Neural cell (in vitro differentiated cells): ENCODE data around the gene DCDC1. TPM values are rescaled to one million over a fixed set of nuclear protein-coding genes. Genes with fewer than 3 reads are reported as not detected.

Source experiments
- H2AFZ ChIP-seq: fragments of 200-600, 300-800 bp; sonication (generic), shearing (Covaris generic); 2 replicates; pipeline ENCODE4 v1.6.0; 2014; ENCODE audit warnings: low read depth, mild to moderate bottlenecking, antibody characterized with exemption, low read length, moderate library complexity
- H3F3A ChIP-seq: fragments of 200-600 bp; shearing (Covaris generic); 2 replicates; pipeline ENCODE4 v1.6.1; 2016; ENCODE audit warnings: mild to moderate bottlenecking, moderate library complexity, mixed read lengths, antibody characterized with exemption, low read length; ENCODE audit not compliant: insufficient read depth, poor library complexity, severe bottlenecking
- H3K27ac ChIP-seq: fragments of 200-600, 300-800 bp; sonication (generic), shearing (Covaris generic); 2 replicates; pipeline ENCODE4 v1.5.1; 2014; ENCODE audit warnings: mild to moderate bottlenecking, low read length, moderate library complexity
- H3K27me3 ChIP-seq: fragments of 300-800, 200-600 bp; sonication (generic), shearing (Covaris generic); 2 replicates; pipeline ENCODE4 v1.6.0; 2014; ENCODE audit warnings: mild to moderate bottlenecking, low read depth, low read length, moderate library complexity; ENCODE audit not compliant: insufficient read depth
- H3K36me3 ChIP-seq: fragments of 300-800, 200-600 bp; sonication (generic), shearing (Covaris generic); 2 replicates; pipeline ENCODE4 v1.5.1; 2014; ENCODE audit warnings: mild to moderate bottlenecking, antibody characterized with exemption, low read length, moderate library complexity; ENCODE audit not compliant: insufficient read depth
- H3K4me2 ChIP-seq: fragments of 300-800, 200-600 bp; sonication (generic), shearing (Covaris generic); 2 replicates; pipeline ENCODE4 v1.6.0; 2014; ENCODE audit warnings: mild to moderate bottlenecking, low read length
- H3K4me3 ChIP-seq: fragments of 300-800, 200-600 bp; sonication (generic), shearing (Covaris generic); 2 replicates; pipeline ENCODE4 v1.5.1; 2014; ENCODE audit warnings: mild to moderate bottlenecking, low read length, moderate library complexity
- H3K79me2 ChIP-seq: fragments of 200-600 bp; shearing (Covaris generic); replicated peaks from 2 replicates; pipeline ENCODE4 v1.6.0; 2014; ENCODE audit warnings: mild to moderate bottlenecking, low read length, moderate library complexity; ENCODE audit not compliant: insufficient read depth
- H3K9ac ChIP-seq: fragments of 300-800, 200-600 bp; sonication (generic), shearing (Covaris generic); 2 replicates; pipeline ENCODE4 v1.6.1; 2016; ENCODE audit warnings: mild to moderate bottlenecking, low read length, mixed read lengths
- H3K9me2 ChIP-seq: fragments of 200-600 bp; shearing (Covaris generic); 2 replicates; pipeline ENCODE4 v1.6.1; 2016; ENCODE audit warnings: mild to moderate bottlenecking, low read length, mixed read lengths; ENCODE audit not compliant: insufficient read depth
- H3K9me3 ChIP-seq: fragments of 200-600, 300-800 bp; sonication (generic), shearing (Covaris generic); 2 replicates; pipeline ENCODE4 v1.6.1; 2016; ENCODE audit warnings: mild to moderate bottlenecking, mixed run types, low read length, moderate library complexity, mixed read lengths
- H4K20me1 ChIP-seq: fragments of 200-600 bp; shearing (Covaris generic); 2 replicates; pipeline ENCODE4 v1.6.1; 2016; ENCODE audit warnings: mild to moderate bottlenecking, mixed run types; ENCODE audit not compliant: insufficient read depth
- CTCF ChIP-seq: fragments of 450-650 bp; IDR thresholded peaks from 2 replicates; pipeline ENCODE4 v1.5.1; 2014; ENCODE audit warnings: antibody characterized with exemption, mild to moderate bottlenecking, moderate library complexity; ENCODE audit not compliant: poor library complexity, severe bottlenecking
- EP300 ChIP-seq: fragments of 450-650 bp; conservative IDR thresholded peaks from 2 replicates; pipeline ENCODE4 v1.6.1; 2014; ENCODE audit warnings: antibody characterized with exemption, mild to moderate bottlenecking, moderate library complexity; ENCODE audit not compliant: poor library complexity, severe bottlenecking
- EZH2 ChIP-seq: fragments of 200-600, 300-800 bp; shearing (Covaris generic), sonication (generic); IDR thresholded peaks from 2 replicates; pipeline ENCODE4 v1.6.1; 2014; ENCODE audit warnings: antibody characterized with exemption, low read length, borderline replicate concordance, mild to moderate bottlenecking; ENCODE audit not compliant: insufficient read depth, poor library complexity, severe bottlenecking
- MXI1 ChIP-seq: fragments of 450-650 bp; conservative IDR thresholded peaks from 2 replicates; pipeline ENCODE4 v1.6.1; 2014; ENCODE audit warnings: antibody characterized with exemption, mild to moderate bottlenecking; ENCODE audit not compliant: poor library complexity, severe bottlenecking
- POLR2AphosphoS5 ChIP-seq: IDR thresholded peaks from 2 replicates; pipeline ENCODE4 v1.6.1; 2012
- RAD21 ChIP-seq: fragments of 450-650 bp; conservative IDR thresholded peaks from 2 replicates; pipeline ENCODE4 v1.6.1; 2014; ENCODE audit warnings: antibody characterized with exemption, mild to moderate bottlenecking, moderate library complexity
- REST ChIP-seq: IDR thresholded peaks from 2 replicates; pipeline ENCODE4 v1.6.1; 2012; ENCODE audit warnings: borderline replicate concordance
- SMC3 ChIP-seq: fragments of 450-650 bp; conservative IDR thresholded peaks from 2 replicates; pipeline ENCODE4 v1.6.1; 2014; ENCODE audit warnings: antibody characterized with exemption, mild to moderate bottlenecking, moderate library complexity; ENCODE audit not compliant: poor library complexity
- TAF1 ChIP-seq: IDR thresholded peaks from 2 replicates; pipeline ENCODE4 v1.6.1; 2012; ENCODE audit warnings: low read depth
- polyA plus RNA-seq: library from polyadenylated mRNA; depleted of rRNA; stranded (reverse); fragments of >200 nt; gene quantifications from 2 replicates; pipeline ENCODE4 v1.2.3, GENCODE V29; 2014

The DCDC1 gene
- polyA plus RNA-seq, 1 donor from 2014 or later: 5.0 TPM

- Histone ChIP-seq H3K4me3 (no peak overlapping the region), H3F3A (no peaks in the 10 kb centered on the region), H3K79me2 (no peaks in the 10 kb centered on the region), H3K4me2 (no peak overlapping the region), H3K27me3 (no peaks in the 10 kb centered on the region), H4K20me1 (no peaks in the 10 kb centered on the region), H3K36me3 (no peaks in the 10 kb centered on the region), H3K9me2 (no peaks in the 10 kb centered on the region), H2AFZ (no peak overlapping the region), H3K27ac (no peak overlapping the region), H3K9me3 (no peaks in the 10 kb centered on the region), H3K9ac (no peak overlapping the region)
- TF ChIP-seq CTCF: no peak
- peak; percentile 84 for TF ChIP-seq EP300
- TF ChIP-seq EZH2: no peak
- TF ChIP-seq RAD21: no peak
- no peak for TF ChIP-seq MXI1
Measured at GRCh38 chr11:30908857-30909256, 460.7 kb downstream of the DCDC1 start.

GRCh38 chr11:30908272-30908671 is 461.3 kb downstream of the DCDC1 start:
- H3K36me3 ChIP-seq: no peaks in the 10 kb centered on the region
- H3F3A ChIP-seq: no peaks in the 10 kb centered on the region
- H2AFZ ChIP-seq: no peak overlapping the region

More at GRCh38 chr11:30908272-30908671, 461.3 kb downstream of the DCDC1 start:
- Histone ChIP-seq H3K9ac (no peak overlapping the region), H3K27ac (no peak overlapping the region), H4K20me1 (no peaks in the 10 kb centered on the region), H3K27me3 (no peaks in the 10 kb centered on the region), H3K4me2 (no peak overlapping the region), H3K4me3 (no peak overlapping the region), H3K9me3 (no peaks in the 10 kb centered on the region), H3K79me2 (no peaks in the 10 kb centered on the region), H3K9me2 (no peaks in the 10 kb centered on the region)
- TF ChIP-seq REST (no peak), EZH2 (no peak), CTCF (no peak), TAF1 (no peak), SMC3 (no peak), POLR2AphosphoS5 (no peak), MXI1 (no peak), EP300 (no peak), RAD21 (no peak)
